Dedifferentiated amniotic fluid mesenchymal stem cell (primary cell): ENCODE results near the gene SCN7A.

Source experiments
- DNase-seq: peaks from one replicate; pipeline ENCODE4 v3.0.0-alpha.2; 2016; ENCODE audit errors: extremely low spot score

SCN7A gene

GRCh38 chr2:166404831-166405568, 89.0 kb downstream of the SCN7A start:
- no peak for DNase-seq

- DNase-seq = no peak
Measured at GRCh38 chr2:166394245-166394644, 99.8 kb downstream of the SCN7A start.

GRCh38 chr2:166393008-166393407, 101.0 kb downstream of the SCN7A start:
- DNase-seq = no peak

GRCh38 chr2:166388481-166389070, 105.5 kb downstream of the SCN7A start:
- DNase-seq = no peak

GRCh38 chr2:166385313-166385712, 108.7 kb downstream of the SCN7A start:
- DNase-seq = no peak

GRCh38 chr2:166384774-166385173, 109.3 kb downstream of the SCN7A start:
- peak; percentile 37 for DNase-seq

GRCh38 chr2:166382448-166382847, 111.6 kb downstream of the SCN7A start:
- DNase-seq = no peak

- no peak for DNase-seq
Measured at GRCh38 chr2:166380615-166381014, 113.4 kb downstream of the SCN7A start.

- no peak for DNase-seq
Measured at GRCh38 chr2:166376873-166377272, 117.2 kb downstream of the SCN7A start.

GRCh38 chr2:166376488-166376828, 117.6 kb downstream of the SCN7A start:
- DNase-seq = no peak

GRCh38 chr2:166375736-166376487, 118.1 kb downstream of the SCN7A start, which contains the start of gene SCN9A:
TSS of gene SCN9A (minus strand) at chr2:166375944. CDS start at chr2:166311756, 64,188 bp downstream.
- DNase-seq = peak; percentile 74

- DNase-seq = no peak
Measured at GRCh38 chr2:166375195-166375735, 118.8 kb downstream of the SCN7A start.

- peak; percentile 63 for DNase-seq
Measured at GRCh38 chr2:166373951-166374350, 120.1 kb downstream of the SCN7A start.

GRCh38 chr2:166373539-166373938, 120.5 kb downstream of the SCN7A start:
- DNase-seq = no peak

- no peak for DNase-seq
Measured at GRCh38 chr2:166373105-166373504, 120.9 kb downstream of the SCN7A start.

- no peak for DNase-seq
Measured at GRCh38 chr2:166372046-166372445, 122.0 kb downstream of the SCN7A start.

- DNase-seq = no peak
Measured at GRCh38 chr2:166365803-166366420, 128.1 kb downstream of the SCN7A start.

- no peak for DNase-seq
Measured at GRCh38 chr2:166365239-166365638, 128.8 kb downstream of the SCN7A start.

- DNase-seq = no peak
Measured at GRCh38 chr2:166364476-166365161, 129.4 kb downstream of the SCN7A start.

- DNase-seq = peak; percentile 59
Measured at GRCh38 chr2:166361351-166362153, 132.5 kb downstream of the SCN7A start.

- no peak for DNase-seq
Measured at GRCh38 chr2:166360906-166361305, 133.1 kb downstream of the SCN7A start.
